HUDEP-2 (cell line): ENCODE data around the gene KDM6A.
"Not testable (repeated sequence)": the region's sequence is repeated elsewhere in the genome, so short reads cannot be mapped to it uniquely, and the experiment has no call there.

Source experiments
- DNase-seq, 76 experiments: peaks; one replicate each; lab custom pipeline; 2025; ENCODE audit not compliant: unreplicated experiment in 76 of 76; lab: John Stamatoyannopoulos, UW

The KDM6A gene

DNA sequence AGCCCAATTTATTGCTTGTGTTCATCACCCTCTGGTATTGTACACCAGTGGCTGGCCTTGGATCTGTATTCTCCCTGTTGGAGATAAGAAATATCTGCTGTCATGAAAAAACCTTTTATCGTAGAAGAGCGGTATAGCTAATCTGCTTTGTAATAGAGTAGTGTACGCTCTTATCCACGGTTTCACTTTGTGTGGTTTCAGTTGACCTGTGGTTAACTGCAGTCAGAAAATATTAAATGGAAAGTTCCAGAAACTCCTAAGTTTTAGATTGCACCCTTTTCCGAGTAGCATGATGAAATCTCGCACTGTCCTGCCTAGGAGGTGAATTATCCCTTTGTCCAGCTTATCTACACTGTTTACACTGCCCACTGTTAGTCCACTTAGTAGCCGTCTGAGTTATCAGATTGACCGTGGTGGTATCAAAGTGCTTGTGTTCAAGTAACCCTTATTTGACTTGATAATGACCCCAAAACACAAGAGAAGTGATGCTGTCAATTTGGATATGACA lies 42.4 kb downstream of the KDM6A start:
- peak in 55 of 76 experiments; percentile 0 to 83 (median 35) for DNase-seq

DNA sequence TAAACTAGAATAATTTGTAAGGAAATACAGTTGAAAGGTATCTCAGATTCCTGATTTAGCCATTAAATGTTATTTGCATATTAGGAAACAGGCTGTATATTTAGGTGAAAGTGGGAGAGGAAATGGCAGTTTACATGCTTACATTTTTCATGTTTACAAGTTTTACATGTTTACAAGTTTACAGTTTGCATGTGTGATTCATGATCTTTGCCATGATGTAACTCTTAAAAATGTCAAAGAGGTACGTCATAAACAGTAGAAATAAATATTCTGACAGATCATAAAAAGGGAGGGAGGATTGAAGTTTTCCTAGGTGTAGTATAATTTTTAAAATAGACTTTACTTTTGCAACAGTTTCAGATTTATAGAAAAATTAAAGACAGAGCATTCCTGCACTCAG lies 45.7 kb downstream of the KDM6A start:
- DNase-seq = no peak

DNA sequence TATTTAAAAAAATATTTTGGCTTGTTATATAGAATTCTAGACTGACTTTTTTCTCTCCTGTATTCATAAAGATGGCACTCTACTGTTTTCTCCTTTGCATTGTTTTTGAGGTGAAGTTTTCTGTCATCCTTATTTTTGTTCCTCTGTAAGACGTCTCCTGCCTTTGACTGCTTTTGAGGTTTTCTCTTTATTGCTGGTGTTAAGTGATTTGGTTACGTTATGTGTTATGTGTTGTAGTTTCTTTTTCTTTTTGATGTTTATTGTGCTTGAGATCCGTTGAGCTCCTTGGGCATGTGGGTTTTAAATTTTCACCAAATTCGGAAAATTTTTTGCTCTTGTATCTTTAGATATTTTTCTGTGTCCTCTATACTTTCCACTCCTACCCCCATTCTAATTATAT lies 50.0 kb downstream of the KDM6A start:
- no peak for DNase-seq

DNA sequence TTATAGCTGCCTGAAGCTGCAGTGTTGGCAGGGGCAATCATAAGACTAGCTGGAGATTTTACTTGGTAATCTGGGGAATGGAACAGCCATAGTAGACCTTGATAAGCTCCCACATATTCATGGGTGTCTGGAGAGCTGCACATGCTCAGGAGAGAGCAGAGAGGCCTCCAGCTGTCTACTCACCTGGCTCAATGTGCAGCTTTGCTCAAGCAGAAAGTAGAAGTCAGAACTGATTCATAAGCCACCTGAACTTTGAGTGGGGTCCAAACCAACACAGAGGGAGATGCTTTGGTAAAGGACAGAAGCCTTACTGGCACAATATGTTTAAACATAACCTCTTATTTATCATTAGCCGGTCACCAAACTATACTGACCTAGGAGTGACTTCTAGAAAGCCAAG lies 54.4 kb downstream of the KDM6A start:
- DNase-seq = no peak

DNA sequence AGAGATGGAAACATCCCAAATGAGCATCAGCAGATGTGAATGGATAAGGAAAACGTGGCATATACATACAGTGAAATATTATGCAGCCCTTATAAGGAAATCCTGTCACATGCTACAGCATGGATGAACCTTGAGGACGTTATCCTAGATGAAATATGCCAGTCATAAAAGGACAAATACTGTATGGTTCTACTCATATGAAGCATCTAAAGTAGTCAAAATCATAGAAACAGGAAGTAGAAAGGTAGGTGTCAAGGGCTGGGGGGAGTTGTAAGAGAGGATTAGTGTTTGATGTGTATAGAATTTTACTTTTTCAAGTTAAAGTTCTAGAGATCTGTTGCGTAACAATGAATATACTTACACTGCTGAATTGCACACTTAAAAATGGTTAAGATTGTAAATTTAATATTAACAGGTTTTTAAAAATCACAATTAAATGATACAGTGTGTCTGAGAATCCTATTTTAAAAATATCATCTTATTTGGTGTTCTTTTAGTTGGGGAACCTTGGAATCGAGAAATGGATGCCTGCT lies 58.5 kb downstream of the KDM6A start:
- no peak for DNase-seq

DNA sequence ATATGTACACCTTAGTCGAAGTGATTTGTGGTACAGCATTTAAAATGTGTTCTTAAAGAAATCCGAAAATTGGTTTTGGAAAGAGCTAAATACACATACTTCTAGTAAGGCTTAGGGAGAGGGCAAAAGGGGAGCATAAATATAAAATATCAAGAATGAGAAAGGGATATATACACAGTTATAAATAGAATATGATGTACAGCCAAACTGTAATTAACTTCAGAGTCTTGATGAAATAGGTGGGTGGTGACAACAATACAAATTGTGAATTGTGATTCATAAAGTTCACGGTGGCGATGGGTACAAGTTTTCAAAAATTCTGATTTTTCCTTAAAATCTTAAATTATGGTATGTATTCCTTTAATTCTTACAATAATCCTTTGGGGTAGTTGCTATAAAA lies 62.2 kb downstream of the KDM6A start:
- DNase-seq = no peak

DNA sequence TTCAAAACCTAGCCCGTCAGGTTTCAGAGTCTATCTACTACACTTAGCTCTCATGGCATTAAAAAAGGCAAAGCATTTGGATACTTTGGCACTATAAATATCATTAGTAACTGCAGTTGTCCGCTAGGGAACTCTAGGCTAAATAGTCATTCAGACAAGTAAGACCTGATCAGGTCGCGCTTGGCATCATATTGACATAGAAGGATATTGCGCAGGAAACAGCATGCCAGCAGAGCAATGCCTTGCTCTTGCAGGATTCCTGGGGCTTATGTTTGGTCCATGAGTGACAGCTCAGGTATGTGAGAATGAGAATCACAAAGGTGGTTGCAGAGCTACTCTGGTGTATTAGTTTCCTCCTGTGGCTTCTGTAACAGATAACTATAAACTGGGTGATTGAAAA lies 62.7 kb downstream of the KDM6A start:
- no peak for DNase-seq

DNA sequence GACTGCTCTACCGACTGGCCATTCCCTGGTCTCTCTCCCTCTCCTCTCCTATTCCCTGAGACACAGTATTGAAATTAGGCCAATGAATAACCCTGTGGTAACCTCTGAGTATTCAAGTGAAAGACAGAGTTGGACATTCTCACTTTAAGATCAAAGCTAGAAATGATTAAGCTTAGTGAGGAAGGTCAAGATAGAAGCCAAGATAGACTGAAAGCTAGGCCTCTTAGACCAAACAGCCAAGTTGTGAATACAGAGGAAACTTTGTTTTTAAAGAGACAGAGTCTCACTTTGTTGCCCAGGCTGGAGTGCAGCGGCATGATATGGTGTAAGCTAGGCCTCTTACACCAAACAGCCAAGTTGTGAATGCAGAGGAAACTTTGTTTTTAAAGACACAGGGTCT lies 64.6 kb downstream of the KDM6A start:
- no peak for DNase-seq

DNA sequence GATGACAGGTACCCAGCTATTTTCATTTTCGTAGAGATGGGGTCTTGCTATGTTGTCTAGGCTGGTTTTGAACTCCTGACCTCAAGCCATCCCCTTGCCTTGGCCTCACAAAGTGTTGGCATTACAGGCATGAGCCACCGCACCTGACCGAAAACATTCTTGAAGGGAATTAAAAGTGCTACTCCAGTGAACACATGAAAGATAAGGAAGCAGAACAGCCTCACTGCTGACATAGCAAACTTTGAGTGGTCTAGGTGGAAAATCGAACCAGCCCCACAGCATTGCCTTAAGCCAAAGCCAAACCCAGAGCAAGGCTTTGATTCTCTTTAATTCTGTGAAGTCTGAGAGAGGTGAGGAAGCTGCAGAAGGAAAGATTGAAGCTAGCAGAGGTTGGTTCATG lies 65.1 kb downstream of the KDM6A start:
- no peak for DNase-seq

DNA sequence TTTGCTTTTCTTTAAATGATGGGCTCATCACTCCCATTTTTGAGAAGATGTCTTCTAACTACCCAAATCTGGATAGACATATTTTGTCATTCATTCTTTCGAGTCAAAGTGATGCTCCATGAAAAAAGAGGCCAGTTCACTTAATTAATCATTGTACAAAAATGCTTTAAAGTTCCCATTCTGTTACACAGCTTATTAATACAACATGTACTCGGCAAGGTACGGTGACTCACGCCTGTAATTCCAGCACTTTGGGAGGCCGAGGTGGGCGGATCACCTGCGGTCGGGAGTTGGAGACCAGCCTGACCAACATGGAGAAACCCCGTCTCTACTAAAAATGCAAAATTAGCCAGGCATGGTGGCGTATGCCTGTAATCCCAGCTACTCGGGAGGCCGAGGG lies 67.6 kb downstream of the KDM6A start:
- not testable (repeated sequence) for DNase-seq

DNA sequence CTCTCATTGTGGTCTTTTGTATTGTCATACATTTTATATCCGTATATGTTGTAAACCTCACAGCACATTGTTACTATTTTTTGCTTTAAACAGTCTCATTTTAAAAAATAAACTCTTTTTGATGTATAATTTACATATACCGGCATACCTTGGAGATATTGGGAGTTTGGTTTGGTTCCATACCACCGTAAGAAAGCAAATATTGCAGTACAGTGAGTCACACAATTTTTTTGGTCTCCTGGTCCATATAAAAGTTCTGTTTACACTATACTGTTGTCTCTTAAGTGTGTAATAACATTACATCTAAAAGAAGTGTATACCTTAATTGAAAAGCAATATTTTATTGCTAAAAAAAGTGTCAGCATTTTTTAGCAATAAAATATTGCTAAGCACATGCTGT lies 70.0 kb downstream of the KDM6A start:
- DNase-seq = no peak

DNA sequence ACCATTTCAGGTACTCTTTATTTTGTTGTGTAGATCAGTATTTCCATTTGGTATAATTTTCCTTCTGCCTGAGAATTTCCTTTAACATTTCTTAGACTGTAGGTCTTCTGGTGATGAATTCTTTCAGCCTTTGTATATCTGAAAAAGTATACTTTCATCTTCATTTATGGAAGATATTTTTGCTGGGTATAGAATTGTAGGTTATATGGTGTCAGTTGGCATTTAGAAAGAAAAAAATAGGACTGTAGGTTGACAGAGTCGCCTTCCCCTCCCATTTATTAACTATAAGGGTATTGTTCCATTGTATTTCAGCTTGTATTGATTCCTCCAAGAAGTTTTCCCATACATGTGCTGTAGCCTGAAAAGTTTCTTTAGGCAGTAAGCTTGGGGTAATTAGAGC lies 71.9 kb downstream of the KDM6A start:
- DNase-seq = no peak

DNA sequence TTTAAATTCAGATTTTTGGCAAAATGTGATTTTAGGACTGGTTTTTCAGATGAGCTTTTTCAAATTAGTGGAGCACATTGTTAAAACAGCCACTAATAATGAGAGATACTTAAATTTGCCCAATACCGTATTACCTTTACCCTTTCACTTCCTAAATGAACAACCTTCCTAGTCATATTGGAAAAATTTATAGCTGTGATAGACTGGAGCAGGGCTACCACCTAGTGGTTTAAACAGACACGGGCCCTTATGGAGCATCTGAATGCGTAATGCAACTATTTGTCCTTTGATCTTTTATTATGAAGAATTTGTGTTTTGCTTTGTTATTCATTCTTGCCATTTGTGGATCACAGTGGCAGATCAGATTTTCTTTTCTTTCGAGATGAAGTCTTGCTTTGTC lies 72.7 kb downstream of the KDM6A start:
- peak in 8 of 76 experiments; percentile 1 to 4 (median 2) for DNase-seq

DNA sequence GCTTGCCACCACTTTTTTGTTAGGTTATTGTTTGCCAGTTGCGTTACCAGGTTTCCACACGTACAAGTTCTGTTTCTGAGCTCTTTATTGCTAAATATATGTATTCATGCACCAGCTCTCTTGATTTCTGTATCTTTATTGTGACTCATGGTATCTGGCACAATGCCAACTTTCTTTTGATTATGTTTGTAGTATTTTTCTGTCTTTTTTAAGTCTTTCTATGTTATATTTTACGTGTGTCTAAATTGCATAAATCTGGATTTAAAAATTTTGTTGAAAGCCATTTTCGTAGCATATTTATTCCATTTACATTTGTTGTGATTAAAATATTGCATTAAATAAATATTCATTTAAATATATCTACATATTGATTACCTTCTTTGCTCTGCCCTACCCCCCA lies 73.8 kb downstream of the KDM6A start:
- peak in 14 of 76 experiments; percentile 0 to 28 (median 4) for DNase-seq

DNA sequence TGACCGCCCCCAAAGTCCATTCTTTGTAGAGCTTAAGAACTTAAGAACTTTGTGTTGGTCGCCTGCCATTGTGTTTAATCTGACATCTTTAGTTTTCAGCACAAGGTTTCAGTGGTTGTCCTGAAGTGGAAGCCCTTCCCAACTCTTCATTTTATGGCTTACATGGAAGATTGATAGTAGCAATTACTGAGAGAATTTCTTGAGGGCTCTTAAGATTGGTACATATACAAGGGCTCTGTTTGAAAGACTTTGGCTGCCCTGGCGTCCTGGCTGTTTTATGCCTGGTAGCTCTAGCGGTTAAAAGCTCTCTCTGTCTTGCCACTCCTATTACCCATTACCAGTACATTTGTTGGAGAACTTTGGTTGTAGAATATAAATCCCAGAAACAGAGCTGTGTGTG lies 75.0 kb downstream of the KDM6A start:
- no peak for DNase-seq

DNA sequence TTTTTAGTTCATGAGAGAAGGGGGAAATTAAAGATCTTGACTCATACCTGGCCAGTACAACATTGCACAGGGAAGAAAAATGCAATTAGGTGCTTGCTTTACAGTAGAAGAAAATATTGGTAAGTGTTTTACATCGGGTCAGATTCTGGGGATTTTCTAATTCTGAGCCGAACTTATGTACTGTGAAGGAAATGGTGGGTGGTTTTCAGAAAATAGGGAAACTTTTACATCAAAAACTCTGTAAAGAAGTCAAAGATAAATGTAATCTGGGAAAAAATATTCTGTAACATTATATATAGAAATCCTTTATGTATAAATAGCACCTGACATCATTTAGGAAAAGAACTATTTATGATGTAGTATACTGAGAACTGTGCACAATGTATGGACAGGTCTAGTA lies 75.4 kb downstream of the KDM6A start:
- no peak for DNase-seq

DNA sequence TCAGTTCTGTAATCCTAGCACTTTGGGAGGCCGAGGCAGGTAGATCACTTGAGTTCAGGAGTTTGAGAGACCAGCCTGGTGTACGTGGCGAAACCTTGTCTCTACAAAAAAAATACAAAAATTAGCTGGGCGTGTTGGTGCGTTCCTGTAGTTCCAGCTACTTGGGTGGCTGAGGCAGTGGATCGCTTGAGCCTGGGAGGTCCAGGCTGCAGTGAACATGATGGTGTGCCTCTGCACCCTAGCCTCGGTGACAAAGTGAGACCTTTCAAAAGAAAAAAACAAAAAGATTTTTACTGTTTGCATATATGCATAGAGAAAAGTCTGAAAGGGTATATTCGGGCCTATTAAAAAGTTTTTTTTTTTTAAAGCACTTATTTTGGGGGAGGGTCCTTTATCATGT lies 76.1 kb downstream of the KDM6A start:
- DNase-seq = no peak

DNA sequence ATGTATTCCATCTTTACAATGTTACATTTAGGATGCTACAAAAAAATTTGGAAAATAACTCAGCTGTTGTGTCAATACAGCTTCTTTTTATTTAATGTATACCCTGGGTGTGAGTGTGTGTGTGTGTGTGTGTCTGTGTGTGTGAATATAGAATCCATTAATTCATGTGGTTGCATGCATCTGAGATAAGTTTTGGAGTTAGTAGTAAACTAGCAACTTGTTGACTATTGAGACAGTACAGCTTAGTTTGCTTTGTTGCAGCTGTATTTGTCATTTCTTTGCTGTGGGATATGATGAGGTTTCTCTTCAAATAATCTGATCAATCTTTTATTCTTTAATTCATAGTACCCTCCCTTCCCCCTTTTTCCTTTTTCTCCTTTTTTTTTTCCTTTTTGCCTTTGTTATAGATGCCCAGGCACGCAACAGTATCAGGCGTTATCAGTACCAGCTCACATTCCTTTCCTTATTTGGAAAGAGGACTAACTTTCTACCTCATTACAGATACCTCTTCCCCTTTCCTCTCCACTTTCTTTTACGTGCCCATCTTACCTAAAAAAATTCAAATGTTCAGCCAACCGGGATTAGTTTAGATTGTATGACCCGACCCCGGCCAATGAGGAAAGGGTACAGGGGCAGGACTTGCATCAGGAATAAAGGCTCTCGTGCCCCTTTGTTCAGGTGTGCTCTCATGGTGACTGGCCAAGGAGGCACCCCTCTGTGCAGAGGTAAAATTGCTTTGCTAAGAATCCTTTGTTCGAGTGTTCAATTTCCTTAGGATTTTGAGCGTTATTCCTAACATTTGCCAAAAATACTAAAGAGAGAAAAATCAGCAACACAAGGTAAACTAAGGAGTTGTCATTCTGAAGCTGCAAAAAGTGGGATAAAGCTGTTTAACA lies 77.7 kb downstream of the KDM6A start:
- not testable (repeated sequence) for DNase-seq

DNA sequence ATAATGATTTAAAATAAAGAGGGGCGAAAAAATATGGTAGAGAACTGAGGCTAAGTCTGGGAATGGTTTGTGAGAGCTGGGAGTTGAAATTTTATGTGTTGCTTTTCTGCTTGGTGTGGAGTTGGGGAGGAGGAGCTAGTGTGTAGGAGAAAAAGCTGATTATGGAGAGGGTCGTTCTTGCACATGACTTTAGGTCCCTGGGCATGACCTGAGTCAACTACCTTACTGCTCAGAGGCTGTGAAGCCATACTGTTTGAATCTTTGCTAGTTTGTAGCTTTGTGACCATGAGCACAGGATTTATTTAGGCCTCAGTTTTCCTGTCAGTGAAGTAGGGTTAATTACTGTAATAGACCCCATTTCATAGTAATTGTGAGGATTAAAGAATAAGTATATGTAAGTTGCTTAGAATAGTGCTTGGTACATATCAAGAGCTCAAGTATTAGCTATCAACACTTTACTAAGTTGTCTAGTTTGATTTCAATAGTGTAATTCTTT lies 78.6 kb downstream of the KDM6A start:
- no peak for DNase-seq

DNA sequence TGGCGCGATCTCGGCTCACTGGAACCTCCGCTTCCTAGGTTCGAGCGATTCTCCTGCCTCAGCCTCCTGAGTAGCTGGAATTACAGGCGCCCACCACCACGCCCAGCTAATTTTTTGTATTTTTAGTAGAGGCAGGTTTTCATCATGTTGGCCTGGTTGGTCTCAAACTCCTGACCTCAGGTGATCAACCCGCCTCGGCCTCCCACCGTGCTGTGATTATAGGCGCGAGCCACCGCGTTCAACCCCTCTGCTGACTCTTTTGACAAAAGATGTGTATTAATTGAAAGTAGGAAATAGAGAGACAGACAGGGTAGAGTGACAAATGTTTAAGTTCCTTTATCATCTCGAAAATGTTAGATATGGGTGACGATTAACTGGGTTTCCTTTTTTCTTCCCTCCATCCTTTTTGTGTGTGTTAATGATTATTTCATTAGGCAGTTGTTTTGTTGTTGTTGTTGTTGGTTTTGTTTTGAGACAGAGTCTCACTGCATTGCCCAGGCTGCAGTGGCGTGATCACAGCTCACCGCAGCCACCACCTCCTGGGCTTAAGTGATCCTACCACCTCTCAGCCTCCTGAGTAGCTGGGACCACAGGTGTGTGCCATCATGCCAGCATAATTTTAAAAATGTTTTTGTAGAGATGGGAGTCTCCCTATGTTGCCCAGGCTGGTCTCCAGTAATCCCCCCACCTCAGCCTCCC lies 79.5 kb downstream of the KDM6A start:
- no peak for DNase-seq

DNA sequence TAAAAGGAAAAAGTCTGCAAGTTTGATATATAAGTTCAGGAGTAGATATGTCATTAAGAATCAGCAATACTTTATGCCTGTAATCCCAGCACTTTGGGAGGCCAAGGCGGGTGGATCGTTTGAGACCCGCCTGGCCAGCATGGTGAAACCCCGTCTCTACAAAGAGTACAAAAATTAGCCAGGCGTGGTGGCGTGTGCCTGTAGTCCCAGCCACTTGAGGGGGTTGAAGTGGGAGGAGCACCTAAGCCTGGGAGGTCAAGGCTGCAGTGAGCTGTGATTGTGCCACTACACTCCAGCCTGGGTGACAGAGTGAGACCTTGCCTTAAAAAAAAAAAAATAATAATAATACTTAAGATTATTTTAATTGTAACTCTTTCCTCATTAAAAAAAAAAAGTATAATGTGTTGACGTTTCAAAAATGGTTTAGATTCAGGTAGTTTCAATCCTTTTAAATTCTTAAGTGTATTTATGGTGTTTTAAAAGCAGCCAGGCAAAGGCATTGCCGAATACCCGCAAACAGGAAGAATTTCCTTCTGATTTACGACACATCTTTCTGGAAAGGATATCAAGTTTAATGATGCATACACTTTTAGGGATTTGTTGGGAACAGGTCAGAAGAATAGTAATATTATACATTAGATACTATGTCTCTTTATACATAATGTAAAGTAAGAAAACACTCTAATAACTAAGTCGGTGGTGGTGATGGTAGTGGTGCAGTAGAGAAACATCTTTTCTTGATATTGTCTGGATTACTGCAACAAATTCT lies 80.9 kb downstream of the KDM6A start:
- DNase-seq = no peak
